H9 (cell line): ENCODE data around the gene RESP18. TPM values are rescaled to one million over a fixed set of nuclear protein-coding genes. Genes with fewer than 3 reads are reported as not detected.

Source experiments
- DNase-seq: peaks from one replicate; pipeline ENCODE4 v3.0.0-alpha.2; 2017
- H2AFZ ChIP-seq: one replicate; pipeline ENCODE4 v1.6.1; 2013; ENCODE audit warnings: mild to moderate bottlenecking, low read length, control low read depth, moderate library complexity
- H2AK5ac ChIP-seq: 2 replicates; pipeline ENCODE4 v1.6.1; 2013; ENCODE audit warnings: low read length, control low read depth, mixed read lengths; ENCODE audit not compliant: insufficient read length
- H2BK120ac ChIP-seq: one replicate; pipeline ENCODE4 v1.6.1; 2013; ENCODE audit warnings: low read depth, mild to moderate bottlenecking, low read length, control low read depth, inconsistent platforms; ENCODE audit not compliant: poor library complexity, severe bottlenecking
- H2BK12ac ChIP-seq: 2 replicates; pipeline ENCODE4 v1.6.1; 2013; ENCODE audit warnings: low read length, control low read depth, mixed read lengths, low read depth; ENCODE audit not compliant: insufficient read length
- H2BK15ac ChIP-seq: 2 replicates; pipeline ENCODE4 v1.6.1; 2013; ENCODE audit warnings: low read depth, low read length, control low read depth
- H2BK20ac ChIP-seq: one replicate; pipeline ENCODE4 v1.6.1; 2013; ENCODE audit warnings: low read depth, mild to moderate bottlenecking, low read length, control low read depth, inconsistent platforms; ENCODE audit not compliant: poor library complexity, severe bottlenecking
- H2BK5ac ChIP-seq: 2 replicates; pipeline ENCODE4 v1.6.1; 2013; ENCODE audit warnings: low read length, control low read depth, mixed read lengths; ENCODE audit not compliant: insufficient read length
- H3K14ac ChIP-seq: 2 replicates; pipeline ENCODE4 v1.6.1; 2013; ENCODE audit warnings: low read length, control low read depth; ENCODE audit not compliant: insufficient read depth
- H3K18ac ChIP-seq: 2 replicates; pipeline ENCODE4 v1.6.1; 2013; ENCODE audit warnings: low read depth, mild to moderate bottlenecking, mixed read lengths, low read length, control low read depth; ENCODE audit not compliant: insufficient read length
- H3K23ac ChIP-seq: 2 replicates; pipeline ENCODE4 v1.6.1; 2013; ENCODE audit warnings: low read length, control low read depth, mixed read lengths, low read depth; ENCODE audit not compliant: insufficient read length
- H3K23me2 ChIP-seq: 2 replicates; pipeline ENCODE4 v1.6.1; 2013; ENCODE audit warnings: low read depth, mild to moderate bottlenecking, mixed read lengths, low read length, control low read depth; ENCODE audit not compliant: insufficient read length, poor library complexity, severe bottlenecking
- H3K27ac ChIP-seq: 2 replicates; pipeline ENCODE4 v1.5.1; 2013; ENCODE audit warnings: low read length, control low read depth, mixed read lengths, low read depth; ENCODE audit not compliant: insufficient read length
- H3K27me3 ChIP-seq: 2 replicates; pipeline ENCODE4 v1.6.1; 2013; ENCODE audit warnings: low read length, control low read depth, inconsistent platforms; ENCODE audit not compliant: insufficient read depth
- H3K4ac ChIP-seq: 2 replicates; pipeline ENCODE4 v1.6.1; 2013; ENCODE audit warnings: low read depth, mild to moderate bottlenecking, control low read depth, inconsistent platforms, low read length, moderate library complexity
- H3K4me1 ChIP-seq: 2 replicates; pipeline ENCODE4 v1.6.1; 2013; ENCODE audit warnings: low read length, control low read depth, inconsistent platforms; ENCODE audit not compliant: insufficient read depth
- H3K4me2 ChIP-seq: 2 replicates; pipeline ENCODE4 v1.6.1; 2013; ENCODE audit warnings: low read length, control low read depth, mixed read lengths; ENCODE audit not compliant: insufficient read length, insufficient read depth
- H3K56ac ChIP-seq: 2 replicates; pipeline ENCODE4 v1.6.1; 2013; ENCODE audit warnings: low read depth, mild to moderate bottlenecking, mixed read lengths, low read length, control low read depth; ENCODE audit not compliant: insufficient read length
- H3K79me1 ChIP-seq: 2 replicates; pipeline ENCODE4 v1.6.1; 2013; ENCODE audit warnings: low read depth, mild to moderate bottlenecking, moderate library complexity, low read length, control low read depth, inconsistent platforms; ENCODE audit not compliant: insufficient read depth, poor library complexity, severe bottlenecking
- H3K79me2 ChIP-seq: 2 replicates; pipeline ENCODE4 v1.6.1; 2013; ENCODE audit warnings: low read length, control low read depth, inconsistent platforms; ENCODE audit not compliant: insufficient read depth
- H3K9ac ChIP-seq: 2 replicates; pipeline ENCODE4 v1.6.1; 2013; ENCODE audit warnings: low read length, control low read depth, mixed read lengths; ENCODE audit not compliant: insufficient read length; ENCODE audit errors: extremely low read depth
- H3K9me3 ChIP-seq: one replicate; pipeline ENCODE4 v1.6.1; 2013; ENCODE audit warnings: low read depth, low read length, inconsistent platforms; ENCODE audit not compliant: control insufficient read depth
- H3T11ph ChIP-seq: one replicate; pipeline ENCODE4 v1.6.1; 2013; ENCODE audit warnings: mild to moderate bottlenecking, low read length, control low read depth, inconsistent platforms
- H4K20me1 ChIP-seq: one replicate; pipeline ENCODE4 v1.6.1; 2013; ENCODE audit not compliant: control insufficient read depth, insufficient read length, insufficient read depth
- H4K5ac ChIP-seq: 2 replicates; pipeline ENCODE4 v1.6.1; 2013; ENCODE audit warnings: low read depth, mild to moderate bottlenecking, mixed read lengths, low read length, control low read depth; ENCODE audit not compliant: insufficient read length
- H4K8ac ChIP-seq: replicated peaks from 2 replicates; pipeline ENCODE4 v1.6.1; 2013; ENCODE audit warnings: low read length, control low read depth, mixed read lengths, low read depth; ENCODE audit not compliant: insufficient read length
- H4K91ac ChIP-seq: 2 replicates; pipeline ENCODE4 v1.6.1; 2013; ENCODE audit warnings: low read depth, mild to moderate bottlenecking, moderate library complexity, mixed read lengths, low read length, control low read depth; ENCODE audit not compliant: insufficient read length
- H3K27ac Mint-ChIP-seq, 3 experiments: 2 replicates in 2 of 3; 3 replicates in 1 of 3; pipeline ENCODE4 v1.8.0; 2020 to 2021; ENCODE audit warnings: mixed read lengths in 3 of 3, mild to moderate bottlenecking in 1 of 3, moderate library complexity in 1 of 3
- H3K27me3 Mint-ChIP-seq: 2 replicates; pipeline ENCODE4 v1.8.0; 2021; ENCODE audit warnings: low read depth, mild to moderate bottlenecking, moderate library complexity, mixed read lengths
- H3K36me3 Mint-ChIP-seq, 3 experiments: 2 replicates in 2 of 3; 3 replicates in 1 of 3; pipeline ENCODE4 v1.8.0; 2020 to 2021; ENCODE audit warnings: low read depth in 3 of 3, mixed read lengths in 3 of 3; ENCODE audit not compliant: insufficient read depth in 1 of 3
- H3K4me1 Mint-ChIP-seq, 2 experiments: 2 replicates each; pipeline ENCODE4 v1.8.0; 2020; ENCODE audit warnings: mixed read lengths in 2 of 2
- H3K4me3 Mint-ChIP-seq, 2 experiments: 2 replicates in 1 of 2; 3 replicates in 1 of 2; pipeline ENCODE4 v1.8.0; 2020 to 2021; ENCODE audit warnings: mild to moderate bottlenecking in 2 of 2, mixed read lengths in 2 of 2, moderate library complexity in 1 of 2
- H3K9me3 Mint-ChIP-seq, 2 experiments: 2 replicates in 1 of 2; 3 replicates in 1 of 2; pipeline ENCODE4 v1.8.0; 2020; ENCODE audit warnings: mild to moderate bottlenecking in 2 of 2, mixed read lengths in 2 of 2, moderate library complexity in 1 of 2
- CTCF ChIP-seq: fragments of 200-600 bp; sonication (generic); conservative IDR thresholded peaks from 3 replicates; pipeline ENCODE4 v1.8.0; 2021; ENCODE audit warnings: antibody characterized with exemption, mild to moderate bottlenecking
- WGBS: extraction: QIAGEN DNeasy Blood & Tissue Kit; methylation state at CpG from one replicate; pipeline ENCODE4 v1.1.7; 2013; ENCODE audit warnings: missing lambda C conversion rate, low lambda C conversion rate, mixed read lengths; ENCODE audit not compliant: insufficient read length; ENCODE audit errors: extremely low coverage; 5-methylcytosine and 5-hydroxymethylcytosine counted together
- total RNA-seq: library from RNA; stranded (reverse); gene quantifications from 2 replicates; pipeline ENCODE4 v1.2.1, GENCODE V29; 2021

RESP18 gene
- total RNA-seq, 1 experiment from 2014 or later = not detected

- H4K91ac ChIP-seq = no peak overlapping the region
- no peak overlapping the region for H3T11ph ChIP-seq
- no peak overlapping the region for H3K4me3 Mint-ChIP-seq
- no peaks in the 10 kb centered on the region for H3K4me1 ChIP-seq
- no peaks in the 10 kb centered on the region for H3K36me3 Mint-ChIP-seq
- no CpG with 5 or more reads among the region's 4 CpGs for WGBS
- no peak overlapping the region for H2BK5ac ChIP-seq
- no peak overlapping the region for H3K14ac ChIP-seq
- H3K79me1 ChIP-seq = no peaks in the 10 kb centered on the region
- no peak overlapping the region for H2BK120ac ChIP-seq
- H3K23ac ChIP-seq = no peak overlapping the region
- H3K9me3 ChIP-seq = no peaks in the 10 kb centered on the region
- H3K18ac ChIP-seq = no peak overlapping the region
- no peak overlapping the region for H3K4me2 ChIP-seq
- no peak overlapping the region for H2AFZ ChIP-seq
- H3K27me3 Mint-ChIP-seq = peaks cover 82% of the 10 kb centered on the region
- H3K56ac ChIP-seq = no peak overlapping the region
- no peaks in the 10 kb centered on the region for H4K20me1 ChIP-seq
- no peak overlapping the region for H4K5ac ChIP-seq
- H3K27ac Mint-ChIP-seq = no peak overlapping the region
- no peak overlapping the region for H2BK20ac ChIP-seq
- H3K27ac ChIP-seq = no peak overlapping the region
- no peak for TF ChIP-seq CTCF
- no peak overlapping the region for H3K4ac ChIP-seq
- H4K8ac ChIP-seq = no peak overlapping the region
- no peak overlapping the region for H2AK5ac ChIP-seq
- H2BK15ac ChIP-seq = no peak overlapping the region
- H2BK12ac ChIP-seq = no peak overlapping the region
- peaks cover 4% of the 10 kb centered on the region; the same call in 1 of the 2 replicates for H3K27me3 ChIP-seq
- H3K9me3 Mint-ChIP-seq = no peaks in the 10 kb centered on the region; a peak in 1 of 5 replicates
- H3K79me2 ChIP-seq = peaks cover 1% of the 10 kb centered on the region; the same call in 1 of the 2 replicates
- no peaks in the 10 kb centered on the region for H3K4me1 Mint-ChIP-seq
- no peaks in the 10 kb centered on the region for H3K23me2 ChIP-seq
- H3K9ac ChIP-seq = no peak overlapping the region
- no peak for DNase-seq
These were observed 7.4 kb downstream of the RESP18 start for GRCh38 chr2:219325136-219325535.
